Left ventricle myocardium inferior (tissue), 1 donor: Measurements from ENCODE around the gene HK3. TPM values are rescaled to one million over a fixed set of nuclear protein-coding genes. Genes with fewer than 3 reads are reported as not detected.

Experiments
- DNase-seq: peaks from one replicate; pipeline ENCODE4 v3.0.0-alpha.2; 2020
- H3K27ac ChIP-seq: fragments of 200-600 bp; replicated peaks from 2 replicates; pipeline ENCODE4 v1.8.0; 2021
- H3K27me3 ChIP-seq: fragments of 200-600 bp; 2 replicates; pipeline ENCODE4 v1.8.0; 2021; ENCODE audit warnings: low read depth
- H3K36me3 ChIP-seq: fragments of 200-600 bp; 2 replicates; pipeline ENCODE4 v1.8.0; 2021
- H3K4me1 ChIP-seq: fragments of 200-600 bp; 2 replicates; pipeline ENCODE4 v1.8.0; 2021
- H3K4me3 ChIP-seq: fragments of 200-600 bp; 2 replicates; pipeline ENCODE4 v1.8.0; 2021; ENCODE audit warnings: mild to moderate bottlenecking, moderate library complexity
- H3K9me3 ChIP-seq: fragments of 200-600 bp; replicated peaks from 2 replicates; pipeline ENCODE4 v1.8.0; 2021
- CTCF ChIP-seq: fragments of 200-600 bp; IDR thresholded peaks from 2 replicates; pipeline ENCODE4 v1.8.0; 2021; ENCODE audit warnings: antibody characterized with exemption, mild to moderate bottlenecking, borderline replicate concordance
- intact Hi-C: fragments of 100-400 bp; cut with micrococcal nuclease; formaldehyde crosslinking; loops from one replicate; pipeline ENCODE4 v1.11.0; 2022
- total RNA-seq: library from RNA; stranded (reverse); fragmentation: NEBNext Ultra II Directional; extraction: Animal tissue kit (Norgen Biotek cat#: 25700); gene quantifications from one replicate; pipeline ENCODE4 v1.2.1, GENCODE V29; 2021
- donor health status: DM: no; HTN: yes; CAD: no; lungs with severe emphysema.

HK3 gene
- total RNA-seq, 1 donor from 2014 or later = 3.5 TPM

DNA sequence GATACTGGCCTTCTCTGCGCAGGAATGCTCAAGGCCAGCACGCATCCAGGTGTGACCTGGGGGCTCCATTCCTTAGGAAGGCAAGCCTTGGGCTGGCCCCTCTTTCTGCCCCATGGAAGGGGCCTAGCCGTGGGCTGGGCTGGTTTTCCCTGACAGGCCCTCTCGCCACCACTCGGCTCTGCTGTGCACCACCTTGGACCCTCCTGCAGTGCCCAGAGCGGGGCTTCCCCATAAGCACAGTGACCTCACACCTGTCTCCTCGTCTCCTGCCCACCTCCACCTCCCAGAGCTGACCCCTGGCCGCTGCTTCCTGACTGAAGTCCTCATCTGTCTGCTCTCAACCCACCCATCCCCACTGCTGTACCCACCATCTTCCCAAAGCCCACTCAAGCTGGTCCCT, 67.7 kb downstream of the HK3 start:
- no peak for DNase-seq
- H3K4me3 ChIP-seq = no peak overlapping the region
- H3K9me3 ChIP-seq = no peaks in the 10 kb centered on the region
- H3K27me3 ChIP-seq = peaks cover 45% of the 10 kb centered on the region
- no peaks in the 10 kb centered on the region for H3K36me3 ChIP-seq
- intact Hi-C loops = no loop called here
- no peaks in the 10 kb centered on the region for H3K4me1 ChIP-seq
- H3K27ac ChIP-seq = no peak overlapping the region
- no peak for TF ChIP-seq CTCF

GRCh38 chr5:176830995-176831423, 68.1 kb downstream of the HK3 start:
- no peak for TF ChIP-seq CTCF
- no peak overlapping the region for H3K4me3 ChIP-seq
- no peaks in the 10 kb centered on the region for H3K36me3 ChIP-seq
- H3K9me3 ChIP-seq = no peaks in the 10 kb centered on the region
- H3K27ac ChIP-seq = no peak overlapping the region
- intact Hi-C loops = no loop called here
- H3K4me1 ChIP-seq = no peaks in the 10 kb centered on the region
- no peak for DNase-seq
- peaks cover 45% of the 10 kb centered on the region for H3K27me3 ChIP-seq

Other genes with a start within 250 kb of the HK3 start
- gene UNC5A, start 88.8 kb downstream of the HK3 start, total RNA-seq = not detected
- gene UIMC1, start 107.4 kb upstream of the HK3 start, total RNA-seq = 30.7 TPM
- gene ZNF346, start 123.3 kb upstream of the HK3 start, total RNA-seq = 8.5 TPM
- 0.93 TPM for gene FGFR4, start 187.6 kb upstream of the HK3 start, total RNA-seq
- 40.8 TPM for gene NSD1, start 234.4 kb upstream of the HK3 start, total RNA-seq